ENCODE measurements around the gene CPS1.

- TF ChIP-seq CTCF (IDR thresholded peaks at IDR 0.05), result no peak
- no peak for TF ChIP-seq POLR2A (IDR thresholded peaks at IDR 0.05)
Observed at GRCh38 chr2:210676067-210676466, 119.7 kb downstream of the CPS1 start.
